Vagina (tissue), 2 donors: ENCODE results near the gene CFAP46. TPM values are rescaled to one million over a fixed set of nuclear protein-coding genes. Genes with fewer than 3 reads are reported as not detected.

ENCODE experiments used
- DNase-seq, 2 donors: peaks; one replicate each; pipeline ENCODE4 v3.0.0-alpha.2; 2017; ENCODE audit errors: extremely low spot score in 2 of 2
- H3K27ac ChIP-seq: fragments of 200-600 bp; sonication (generic); one replicate; pipeline ENCODE4 v1.5.1; 2019
- H3K27me3 ChIP-seq: fragments of 200-600 bp; sonication (generic); one replicate; pipeline ENCODE4 v1.5.1; 2019
- H3K36me3 ChIP-seq, 2 donors: fragments of 200-600 bp; sonication (generic); one replicate each; pipeline ENCODE4 v1.5.1; 2017 to 2019
- H3K4me1 ChIP-seq: fragments of 200-600 bp; sonication (generic); one replicate; pipeline ENCODE4 v1.5.1; 2019
- H3K4me3 ChIP-seq, 2 donors: fragments of 200-600 bp; sonication (generic); 1 replicate in 1 of 2; 2 replicates in 1 of 2; pipeline ENCODE4 v1.5.1; 2016 to 2019
- H3K9me3 ChIP-seq: fragments of 200-600 bp; sonication (generic); one replicate; pipeline ENCODE4 v1.5.1; 2019
- CTCF ChIP-seq, 3 experiments: fragments of 450-650 bp in 2 of 3; fragments of 200-600 bp in 1 of 3; sonication (generic) in 1 of 3; IDR thresholded peaks; one replicate each; pipeline ENCODE4 v1.5.1; 2017 to 2019; ENCODE audit warnings: antibody characterized with exemption in 3 of 3, mild to moderate bottlenecking in 2 of 3, moderate library complexity in 2 of 3
- POLR2A ChIP-seq, 2 donors: fragments of 450-650 bp; IDR thresholded peaks; one replicate each; pipeline ENCODE4 v1.6.1; 2017; ENCODE audit warnings: antibody characterized with exemption in 2 of 2, mild to moderate bottlenecking in 2 of 2, moderate library complexity in 2 of 2
- POLR2AphosphoS5 ChIP-seq, 2 donors: sonication (generic); formaldehyde crosslinking; IDR thresholded peaks; one replicate each; pipeline ENCODE4 v1.9.0; 2017; ENCODE audit warnings: antibody characterized with exemption in 2 of 2, mild to moderate bottlenecking in 2 of 2, low read depth in 1 of 2; ENCODE audit not compliant: insufficient read depth in 1 of 2
- intact Hi-C: fragments of 100-400 bp; cut with DNase I; formaldehyde crosslinking; loops from one replicate; pipeline ENCODE4 v1.15.1; 2023
- total RNA-seq: library from RNA; depleted of rRNA; stranded (reverse); fragments of >200 nt; gene quantifications from one replicate; pipeline ENCODE4 v1.2.3, GENCODE V29; 2016

The CFAP46 gene
- total RNA-seq, 1 donor from 2014 or later = not detected

- H3K4me3 ChIP-seq = no peak overlapping the region
- no peaks in the 10 kb centered on the region for H3K27me3 ChIP-seq
- no peak for DNase-seq
- no peaks in the 10 kb centered on the region for H3K9me3 ChIP-seq
- intact Hi-C loops = loop anchor here (5.0 kb wide), 1 partner anchor 740 kb away; the partner anchor contains the start of gene DPYSL4
- TF ChIP-seq CTCF (IDR thresholded peaks at IDR 0.05) = no peak
- no peak for TF ChIP-seq POLR2AphosphoS5 (IDR thresholded peaks at IDR 0.05; ENCODE audit: insufficient read depth in 1 of 2, low read depth in 1 of 2)
- no peak for TF ChIP-seq POLR2A (IDR thresholded peaks at IDR 0.05)
- H3K4me1 ChIP-seq = no peaks in the 10 kb centered on the region
- no peaks in the 10 kb centered on the region for H3K36me3 ChIP-seq
- H3K27ac ChIP-seq = no peak overlapping the region
Observed at GRCh38 chr10:132926777-132927650, 15.4 kb downstream of the CFAP46 start.

- intact Hi-C loops = loop anchor here (5.0 kb wide), 1 partner anchor 739 kb away; the partner anchor contains the start of gene DPYSL4
- Histone ChIP-seq H3K4me3 (no peak overlapping the region), H3K27me3 (no peaks in the 10 kb centered on the region), H3K9me3 (no peaks in the 10 kb centered on the region), H3K4me1 (no peaks in the 10 kb centered on the region), H3K36me3 (no peaks in the 10 kb centered on the region), H3K27ac (no peak overlapping the region)
- DNase-seq = no peak
- TF ChIP-seq POLR2AphosphoS5 (IDR thresholded peaks at IDR 0.05; ENCODE audit: insufficient read depth in 1 of 2, low read depth in 1 of 2) (no peak), CTCF (IDR thresholded peaks at IDR 0.05) (no peak), POLR2A (IDR thresholded peaks at IDR 0.05) (no peak)
Observed at GRCh38 chr10:132926070-132926469, 16.3 kb downstream of the CFAP46 start.

GRCh38 chr10:132925614-132926013, 16.8 kb downstream of the CFAP46 start:
- no peaks in the 10 kb centered on the region for H3K36me3 ChIP-seq
- no peak overlapping the region for H3K4me3 ChIP-seq
- H3K27me3 ChIP-seq = no peaks in the 10 kb centered on the region
- TF ChIP-seq CTCF (IDR thresholded peaks at IDR 0.05) = no peak
- TF ChIP-seq POLR2A (IDR thresholded peaks at IDR 0.05) = no peak
- TF ChIP-seq POLR2AphosphoS5 (IDR thresholded peaks at IDR 0.05; ENCODE audit: insufficient read depth in 1 of 2, low read depth in 1 of 2) = no peak
- DNase-seq = no peak
- no peaks in the 10 kb centered on the region for H3K4me1 ChIP-seq
- no peaks in the 10 kb centered on the region for H3K9me3 ChIP-seq
- no peak overlapping the region for H3K27ac ChIP-seq
- intact Hi-C loops = loop anchor here (5.0 kb wide), 1 partner anchor 738 kb away; the partner anchor contains the start of gene DPYSL4

GRCh38 chr10:132925071-132925561, 17.3 kb downstream of the CFAP46 start:
- no peaks in the 10 kb centered on the region for H3K4me1 ChIP-seq
- H3K27me3 ChIP-seq = no peaks in the 10 kb centered on the region
- intact Hi-C loops = loop anchor here (5.0 kb wide), 1 partner anchor 738 kb away; the partner anchor contains the start of gene DPYSL4
- TF ChIP-seq POLR2AphosphoS5 (IDR thresholded peaks at IDR 0.05; ENCODE audit: insufficient read depth in 1 of 2, low read depth in 1 of 2) = no peak
- TF ChIP-seq POLR2A (IDR thresholded peaks at IDR 0.05) = no peak
- TF ChIP-seq CTCF (IDR thresholded peaks at IDR 0.05) = no peak
- H3K4me3 ChIP-seq = no peak overlapping the region
- no peak overlapping the region for H3K27ac ChIP-seq
- H3K9me3 ChIP-seq = no peaks in the 10 kb centered on the region
- no peaks in the 10 kb centered on the region for H3K36me3 ChIP-seq
- DNase-seq = no peak
